Heart left ventricle (tissue), 13 donors: ENCODE measurements around the gene ABCB9.

Experiments used
- CTCF ChIP-seq, 12 donors: fragments of 200-600 bp; sonication (generic) in 4 of 12; IDR thresholded peaks; one replicate each; pipeline versions ENCODE4 v1.5.0 to v1.8.0; 2018 to 2022; ENCODE audit warnings: antibody characterized with exemption in 12 of 12, mild to moderate bottlenecking in 5 of 12
- POLR2A ChIP-seq, 2 donors: fragments of 450-650 bp; IDR thresholded peaks; one replicate each; pipeline ENCODE4 v1.6.1; 2017; ENCODE audit warnings: antibody characterized with exemption in 2 of 2, mild to moderate bottlenecking in 2 of 2, moderate library complexity in 2 of 2
- donor health status: ischemic (EF 13 %, LVEDD 7.1; RV severe dilation, severe dysfunction).
- donor health status: DM: no; HTN: yes; CAD: no.
- donor health status: DM: no; HTN: no; CAD: no.
- donor health status: ischemic (EF 25% LVEDD 6.9; RV normal size, moderate dysfunction).
- donor health status: ischemic (EF 25% LVEDD 5.7; RV mildly dilated, moderate dysfunction).
- donor health status: ischemic (EF 35%, LVEDD 5.7; RV mildly dilated, moderate dysfunction).
- donor health status: nonischemic (EF 11% LVEDD 7.7; RV severe dilation, severe dysfunction).
- donor health status: DM: yes; HTN: yes; CAD: no.
- donor health status: PGD.
- donor health status: ischemic (EF 29% LVEDD 5.4; RV normal size, mild dysfunction).
- donor health status: nonischemic (EF 23%, LVEDD 6.1; RV moderate dilation, normal function).

GRCh38 chr12:122894193-122895121 lies 71.8 kb downstream of the ABCB9 start:
- TF ChIP-seq CTCF (IDR thresholded peaks at IDR 0.05) = peak in 4 of 12 donors; percentile 9 to 27 (median 16)
- no peak for TF ChIP-seq POLR2A (IDR thresholded peaks at IDR 0.05)
